ENCODE measurements around the gene ZP2.
"Not testable (repeated sequence)": the region's sequence is repeated elsewhere in the genome, so short reads cannot be mapped to it uniquely, and the experiment has no call there.

The ZP2 gene

GRCh38 chr16:21211486-21211885 lies at the start of gene ZP2:
Gene ZP2 (minus strand): TSS chr16:21211574. CDS start chr16:21211547, 27 bp downstream.
- no peak for DNase-seq

GRCh38 chr16:21257284-21257683 lies 45.9 kb upstream of the ZP2 start:
- DNase-seq, result no peak

GRCh38 chr16:21256636-21257035 lies 45.3 kb upstream of the ZP2 start:
- no peak for DNase-seq

- no peak for DNase-seq
These were observed 42.1 kb upstream of the ZP2 start for GRCh38 chr16:21253470-21253869.

GRCh38 chr16:21250072-21250923 lies 38.9 kb upstream of the ZP2 start:
- DNase-seq, result no peak

- not testable (repeated sequence) for DNase-seq
These were observed 36.8 kb upstream of the ZP2 start for GRCh38 chr16:21248179-21248578.

- no peak for DNase-seq
These were observed 33.3 kb upstream of the ZP2 start for GRCh38 chr16:21244518-21245215.

- DNase-seq, result no peak
These were observed 31.4 kb upstream of the ZP2 start for GRCh38 chr16:21242756-21243155.

GRCh38 chr16:21239646-21240045 lies 28.3 kb upstream of the ZP2 start:
- DNase-seq, result no peak

GRCh38 chr16:21236831-21237230 lies 25.5 kb upstream of the ZP2 start:
- DNase-seq, result no peak

GRCh38 chr16:21235199-21235585 lies 23.8 kb upstream of the ZP2 start:
- DNase-seq, result no peak

GRCh38 chr16:21233521-21234150 lies 22.3 kb upstream of the ZP2 start, which contains the start of gene ANKS4B:
Gene ANKS4B (plus strand): TSS chr16:21233699. CDS start chr16:21233738, 39 bp downstream.
- no peak for DNase-seq

GRCh38 chr16:21233045-21233520 lies 21.7 kb upstream of the ZP2 start:
- no peak for DNase-seq

- no peak for DNase-seq
These were observed 17.0 kb upstream of the ZP2 start for GRCh38 chr16:21228361-21228872.

GRCh38 chr16:21227866-21228265 lies 16.5 kb upstream of the ZP2 start:
- DNase-seq, result no peak

GRCh38 chr16:21226749-21227148 lies 15.4 kb upstream of the ZP2 start:
- no peak for DNase-seq

GRCh38 chr16:21224800-21225199 lies 13.4 kb upstream of the ZP2 start:
- DNase-seq, result no peak

- DNase-seq, result peak; percentile 22
These were observed 12.4 kb upstream of the ZP2 start for GRCh38 chr16:21223787-21224186.

- DNase-seq, result peak; percentile 44
These were observed 11.3 kb upstream of the ZP2 start for GRCh38 chr16:21222495-21223337.

GRCh38 chr16:21219551-21219950 lies 8.2 kb upstream of the ZP2 start:
- no peak for DNase-seq

- DNase-seq, result no peak
These were observed 6.8 kb upstream of the ZP2 start for GRCh38 chr16:21218153-21218552.

- DNase-seq, result no peak
These were observed 5.7 kb upstream of the ZP2 start for GRCh38 chr16:21217121-21217520.
